Measurements from ENCODE around the gene ARL2.

DNA sequence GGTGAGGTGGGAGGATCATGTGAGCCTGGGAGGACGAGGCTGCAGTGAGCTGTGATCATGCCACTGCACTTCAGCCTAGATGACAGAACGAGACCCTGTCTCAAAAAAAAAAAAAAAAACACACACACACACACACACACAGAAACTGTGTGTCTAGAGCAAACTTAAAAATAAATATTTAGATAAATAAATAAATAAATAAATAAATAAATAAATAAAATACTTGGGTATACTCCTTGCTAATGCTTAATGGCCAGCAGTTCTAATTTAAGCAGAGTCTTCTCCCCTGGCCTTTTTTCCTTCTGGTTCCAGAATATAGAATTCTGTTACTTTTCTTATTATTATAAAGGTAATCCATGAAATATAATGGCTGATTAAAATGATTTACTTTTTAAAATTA, 5.1 kb upstream of the ARL2 start:
- TF ChIP-seq, protein P1, sequence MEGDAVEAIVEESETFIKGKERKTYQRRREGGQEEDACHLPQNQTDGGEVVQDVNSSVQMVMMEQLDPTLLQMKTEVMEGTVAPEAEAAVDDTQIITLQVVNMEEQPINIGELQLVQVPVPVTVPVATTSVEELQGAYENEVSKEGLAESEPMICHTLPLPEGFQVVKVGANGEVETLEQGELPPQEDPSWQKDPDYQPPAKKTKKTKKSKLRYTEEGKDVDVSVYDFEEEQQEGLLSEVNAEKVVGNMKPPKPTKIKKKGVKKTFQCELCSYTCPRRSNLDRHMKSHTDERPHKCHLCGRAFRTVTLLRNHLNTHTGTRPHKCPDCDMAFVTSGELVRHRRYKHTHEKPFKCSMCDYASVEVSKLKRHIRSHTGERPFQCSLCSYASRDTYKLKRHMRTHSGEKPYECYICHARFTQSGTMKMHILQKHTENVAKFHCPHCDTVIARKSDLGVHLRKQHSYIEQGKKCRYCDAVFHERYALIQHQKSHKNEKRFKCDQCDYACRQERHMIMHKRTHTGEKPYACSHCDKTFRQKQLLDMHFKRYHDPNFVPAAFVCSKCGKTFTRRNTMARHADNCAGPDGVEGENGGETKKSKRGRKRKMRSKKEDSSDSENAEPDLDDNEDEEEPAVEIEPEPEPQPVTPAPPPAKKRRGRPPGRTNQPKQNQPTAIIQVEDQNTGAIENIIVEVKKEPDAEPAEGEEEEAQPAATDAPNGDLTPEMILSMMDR (conservative IDR thresholded peaks at IDR 0.05), result no peak
- TF ChIP-seq ZFX (IDR thresholded peaks at IDR 0.05), result no peak
